Natural killer cell (primary cell): Measurements from ENCODE around the gene ANKRD63. TPM values are rescaled to one million over a fixed set of nuclear protein-coding genes. Genes with fewer than 3 reads are reported as not detected.

Experiments used
- ATAC-seq, 3 donors: fragments of 150-1000 bp in 2 of 3; fragments of 200-7000 bp in 1 of 3; cut with Tn5 transposase; 1 replicate in 1 of 3; 2 replicates in 2 of 3; pipeline ENCODE4 v1.10.0; 2021; ENCODE audit warnings: mild to moderate bottlenecking in 2 of 3, moderate library complexity in 2 of 3
- DNase-seq, 2 donors: peaks; one replicate each; pipeline versions ENCODE4 v3.0.0 to v3.0.0-alpha.2; 2013 to 2021; ENCODE audit warnings: mixed read lengths in 1 of 2
- H3K27ac ChIP-seq: one replicate; pipeline ENCODE4 v1.5.1; 2013; ENCODE audit warnings: mild to moderate bottlenecking, low read length
- H3K27me3 ChIP-seq: one replicate; pipeline ENCODE4 v1.6.1; 2013; ENCODE audit warnings: low read length; ENCODE audit not compliant: control insufficient read depth, insufficient read depth
- H3K36me3 ChIP-seq: one replicate; pipeline ENCODE4 v1.6.1; 2013; ENCODE audit warnings: low read length; ENCODE audit not compliant: control insufficient read depth, insufficient read depth
- H3K4me1 ChIP-seq: one replicate; pipeline ENCODE4 v1.6.1; 2013; ENCODE audit warnings: low read length; ENCODE audit not compliant: control insufficient read depth, insufficient read depth
- H3K4me3 ChIP-seq: one replicate; pipeline ENCODE4 v1.5.1; 2013; ENCODE audit warnings: low read length
- H3K9me3 ChIP-seq: one replicate; pipeline ENCODE4 v1.6.1; 2013; ENCODE audit warnings: low read length; ENCODE audit not compliant: control insufficient read depth, insufficient read depth
- H3K27ac Mint-ChIP-seq, 2 donors: one replicate each; pipeline ENCODE4 v1.8.0; 2022; ENCODE audit warnings: mild to moderate bottlenecking in 2 of 2, mixed read lengths in 2 of 2, moderate library complexity in 1 of 2
- H3K27me3 Mint-ChIP-seq, 2 donors: one replicate each; pipeline ENCODE4 v1.8.0; 2022; ENCODE audit warnings: low read depth in 2 of 2, mixed read lengths in 2 of 2
- H3K36me3 Mint-ChIP-seq: one replicate; pipeline ENCODE4 v1.8.0; 2022; ENCODE audit warnings: mixed read lengths
- H3K4me1 Mint-ChIP-seq, 2 donors: one replicate each; pipeline ENCODE4 v1.8.0; 2022; ENCODE audit warnings: mixed read lengths in 2 of 2
- H3K4me3 Mint-ChIP-seq: one replicate; pipeline ENCODE4 v1.8.0; 2022; ENCODE audit warnings: mild to moderate bottlenecking, moderate library complexity, mixed read lengths
- H3K9me3 Mint-ChIP-seq, 2 donors: one replicate each; pipeline ENCODE4 v1.8.0; 2022; ENCODE audit warnings: mixed read lengths in 2 of 2
- CTCF ChIP-seq: fragments of 200-600 bp; IDR thresholded peaks from one replicate; pipeline ENCODE4 v1.8.0; 2022; ENCODE audit warnings: antibody characterized with exemption
- WGBS: methylation state at CpG from one replicate; pipeline ENCODE4 v1.1.7; 2013; ENCODE audit warnings: missing lambda C conversion rate; ENCODE audit not compliant: insufficient coverage; 5-methylcytosine and 5-hydroxymethylcytosine counted together
- intact Hi-C: fragments of 100-400 bp; cut with micrococcal nuclease; formaldehyde crosslinking; loops from one replicate; pipeline ENCODE4 v1.14.2; 2022
- total RNA-seq, 4 donors: library from RNA; stranded (reverse); fragments of 120-200 nt in 1 of 4; gene quantifications; one replicate each; pipeline versions ENCODE4 v1.2.3 to v1.2.4, GENCODE V29; 2013 to 2022

ANKRD63 gene
- total RNA-seq, 3 donors from 2014 or later (not counting 1 experiment from before 2014, with no cell fraction given) = not detected

GRCh38 chr15:40232625-40233070 lies 50.2 kb downstream of the ANKRD63 start:
- ATAC-seq (no peak), DNase-seq (no peak)
- Mint-ChIP-seq H3K27ac (no peak overlapping the region), H3K9me3 (no peaks in the 10 kb centered on the region), H3K4me1 (no peaks in the 10 kb centered on the region), H3K27me3 (peaks cover 3 to 7% of the 10 kb centered on the region in 2 donors), H3K36me3 (no peaks in the 10 kb centered on the region), H3K4me3 (no peak overlapping the region)
- H3K27ac ChIP-seq = no peak overlapping the region
- no peaks in the 10 kb centered on the region for H3K9me3 ChIP-seq
- intact Hi-C loops = no loop called here
- H3K4me3 ChIP-seq = no peak overlapping the region
- H3K4me1 ChIP-seq = peaks cover 5% of the 10 kb centered on the region
- WGBS = 88% methylated on average over 7 of the region's 7 CpGs
- no peaks in the 10 kb centered on the region for H3K27me3 ChIP-seq
- no peaks in the 10 kb centered on the region for H3K36me3 ChIP-seq
- no peak for TF ChIP-seq CTCF

Other genes with a start within 250 kb of the ANKRD63 start
- 100 to 1,000 TPM; 126 to 143 (median 127) TPM for gene SRP14, start 243.9 kb downstream of the ANKRD63 start, total RNA-seq
- gene BMF, start 174.2 kb downstream of the ANKRD63 start, total RNA-seq = 10 to 100 TPM in 1 of 3 donors, 1 to 10 TPM in 2; 7.6 to 10.5 (median 9.8) TPM
- 1 to 10 TPM in 2 of 3 donors, under 1 TPM in 1; 0.75 to 2.4 (median 1.9) TPM for gene BUB1B, start 122.0 kb downstream of the ANKRD63 start, total RNA-seq
- 10 to 100 TPM in 1 of 3 donors, 1 to 10 TPM in 2; 7.6 to 10.9 (median 7.9) TPM for gene PAK6, start 44.0 kb downstream of the ANKRD63 start, total RNA-seq
- 100 to 1,000 TPM; 345 to 440 (median 432) TPM for gene PLCB2, start 24.9 kb upstream of the ANKRD63 start, total RNA-seq
- gene INAFM2, start 40.6 kb upstream of the ANKRD63 start, total RNA-seq = 10 to 100 TPM; 14.0 to 21.7 (median 15.1) TPM
- gene CCDC9B, start 57.9 kb upstream of the ANKRD63 start, total RNA-seq = 1 to 10 TPM; 4.4 to 5.3 (median 4.7) TPM
- not detected for gene PHGR1, start 68.0 kb upstream of the ANKRD63 start, total RNA-seq
- gene DISP2, start 75.2 kb upstream of the ANKRD63 start, total RNA-seq = 1 to 10 TPM in 1 of 3 donors, under 1 TPM in 2; 0.20 to 1.0 (median 0.26) TPM
- 1 to 10 TPM; 5.4 to 7.6 (median 5.6) TPM for gene KNSTRN, start 99.7 kb upstream of the ANKRD63 start, total RNA-seq
- gene IVD, start 122.7 kb upstream of the ANKRD63 start, total RNA-seq = 10 to 100 TPM; 56.2 to 76.8 (median 67.3) TPM
- 10 to 100 TPM; 29.4 to 48.9 (median 41.8) TPM for gene BAHD1, start 157.9 kb upstream of the ANKRD63 start, total RNA-seq
- 10 to 100 TPM in 2 of 3 donors, 1 to 10 TPM in 1; 9.8 to 16.7 (median 12.9) TPM for gene CHST14, start 187.9 kb upstream of the ANKRD63 start, total RNA-seq